ENCODE measurements around the gene DDX39B.

Gene DDX39B

DNA sequence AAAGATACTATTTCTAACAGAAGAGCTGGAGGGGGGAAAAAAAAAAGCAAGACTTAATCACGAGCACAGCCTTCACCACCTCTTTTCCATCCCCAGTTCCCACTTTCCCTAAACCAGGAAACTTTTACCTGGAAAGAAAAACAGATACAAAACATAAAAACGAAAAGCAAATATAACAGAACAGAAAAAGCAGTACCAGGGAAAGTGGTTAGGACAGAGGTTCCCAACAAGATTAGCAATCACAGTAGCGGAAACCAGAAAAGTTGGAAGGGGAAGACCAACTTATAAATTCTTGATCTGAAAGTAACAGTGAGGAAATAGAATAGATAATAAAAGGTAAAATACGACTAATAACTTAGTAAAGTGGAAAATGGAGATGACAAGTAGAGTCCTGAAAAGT is 1.2 kb downstream of the DDX39B start:
- peak overlapping the region; percentile 91 for H3K4me3 ChIP-seq (ENCODE audit: low read length)
- no peak for DNase-seq (ENCODE audit: low read depth)
- TF ChIP-seq, protein P1, sequence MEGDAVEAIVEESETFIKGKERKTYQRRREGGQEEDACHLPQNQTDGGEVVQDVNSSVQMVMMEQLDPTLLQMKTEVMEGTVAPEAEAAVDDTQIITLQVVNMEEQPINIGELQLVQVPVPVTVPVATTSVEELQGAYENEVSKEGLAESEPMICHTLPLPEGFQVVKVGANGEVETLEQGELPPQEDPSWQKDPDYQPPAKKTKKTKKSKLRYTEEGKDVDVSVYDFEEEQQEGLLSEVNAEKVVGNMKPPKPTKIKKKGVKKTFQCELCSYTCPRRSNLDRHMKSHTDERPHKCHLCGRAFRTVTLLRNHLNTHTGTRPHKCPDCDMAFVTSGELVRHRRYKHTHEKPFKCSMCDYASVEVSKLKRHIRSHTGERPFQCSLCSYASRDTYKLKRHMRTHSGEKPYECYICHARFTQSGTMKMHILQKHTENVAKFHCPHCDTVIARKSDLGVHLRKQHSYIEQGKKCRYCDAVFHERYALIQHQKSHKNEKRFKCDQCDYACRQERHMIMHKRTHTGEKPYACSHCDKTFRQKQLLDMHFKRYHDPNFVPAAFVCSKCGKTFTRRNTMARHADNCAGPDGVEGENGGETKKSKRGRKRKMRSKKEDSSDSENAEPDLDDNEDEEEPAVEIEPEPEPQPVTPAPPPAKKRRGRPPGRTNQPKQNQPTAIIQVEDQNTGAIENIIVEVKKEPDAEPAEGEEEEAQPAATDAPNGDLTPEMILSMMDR (IDR thresholded peaks at IDR 0.05; ENCODE audit: insufficient read depth, low read depth, low read length, missing control alignments): no peak

DNA sequence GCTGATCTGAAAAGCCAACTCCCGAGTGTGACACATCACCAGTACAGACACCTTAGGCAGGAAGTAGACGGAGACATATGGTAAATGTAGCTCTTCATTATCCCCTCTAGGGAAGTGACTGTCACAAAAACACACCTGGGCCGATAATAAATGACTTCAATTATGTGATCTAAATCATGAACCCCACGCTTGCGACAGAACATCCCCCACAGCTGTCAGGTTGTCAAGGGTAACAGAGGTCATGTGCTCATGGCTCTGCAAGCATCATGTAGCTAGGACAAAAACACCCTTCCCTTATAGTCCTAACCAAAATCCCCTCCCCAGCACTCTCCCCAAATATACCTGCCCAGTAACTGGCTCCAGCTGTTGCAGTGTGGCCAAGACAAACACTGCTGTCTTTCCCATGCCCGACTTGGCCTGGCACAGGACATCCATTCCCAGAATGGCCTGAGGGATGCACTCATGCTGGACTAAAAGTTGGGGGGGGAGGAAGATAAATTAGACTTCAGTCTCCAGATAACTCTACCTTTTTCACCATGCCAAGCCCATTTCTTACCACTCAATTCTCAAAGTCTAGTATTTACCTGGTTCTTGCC is 2.9 kb downstream of the DDX39B start:
- no peak for DNase-seq (ENCODE audit: low read depth)

DNA sequence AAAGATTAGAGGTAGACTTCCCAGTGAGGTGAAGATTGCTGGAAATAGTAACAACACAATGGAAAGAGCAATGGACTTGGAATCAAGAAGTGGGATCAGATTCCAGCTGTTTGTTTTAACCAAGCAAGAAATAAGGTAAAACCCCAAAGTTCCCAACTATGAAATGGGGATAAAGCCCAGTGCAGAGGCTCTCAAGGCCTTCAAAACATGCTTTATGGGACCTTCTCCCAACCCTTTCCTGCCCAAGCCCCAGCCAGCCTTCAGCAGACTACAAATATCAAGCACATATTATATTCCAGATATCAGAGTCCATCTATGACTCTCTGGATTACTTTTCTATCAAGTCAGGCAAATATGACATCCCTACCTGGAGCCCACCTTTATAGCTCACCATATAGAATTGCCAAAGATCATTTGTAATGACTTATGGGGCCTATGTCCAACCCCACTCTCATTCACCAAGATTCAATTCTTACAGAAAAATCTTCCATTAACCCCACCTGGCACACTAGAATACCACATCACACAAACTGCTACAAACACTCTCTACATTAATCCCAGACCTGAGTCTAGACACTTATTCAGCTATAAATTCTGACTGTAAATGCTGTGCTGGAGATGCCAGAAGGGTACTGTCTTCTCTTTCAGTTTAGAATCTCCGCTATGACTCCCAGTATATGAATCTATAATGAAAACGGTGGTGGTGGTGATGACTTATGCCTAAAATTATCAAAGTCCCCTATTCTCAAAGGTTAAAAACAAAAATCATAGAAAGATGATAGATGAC is 6.1 kb downstream of the DDX39B start:
- no peak overlapping the region for H3K4me3 ChIP-seq (ENCODE audit: low read length)
- no peak for DNase-seq (ENCODE audit: low read depth)
- TF ChIP-seq, protein P1 (IDR thresholded peaks at IDR 0.05; ENCODE audit: insufficient read depth, low read depth, low read length, missing control alignments): no peak

More for the DNA sequence above, 2.9 kb downstream of the DDX39B start:
- TF ChIP-seq, protein P1 (IDR thresholded peaks at IDR 0.05; ENCODE audit: insufficient read depth, low read depth, low read length, missing control alignments): no peak
- peak overlapping the region; percentile 91 for H3K4me3 ChIP-seq (ENCODE audit: low read length)

DNA sequence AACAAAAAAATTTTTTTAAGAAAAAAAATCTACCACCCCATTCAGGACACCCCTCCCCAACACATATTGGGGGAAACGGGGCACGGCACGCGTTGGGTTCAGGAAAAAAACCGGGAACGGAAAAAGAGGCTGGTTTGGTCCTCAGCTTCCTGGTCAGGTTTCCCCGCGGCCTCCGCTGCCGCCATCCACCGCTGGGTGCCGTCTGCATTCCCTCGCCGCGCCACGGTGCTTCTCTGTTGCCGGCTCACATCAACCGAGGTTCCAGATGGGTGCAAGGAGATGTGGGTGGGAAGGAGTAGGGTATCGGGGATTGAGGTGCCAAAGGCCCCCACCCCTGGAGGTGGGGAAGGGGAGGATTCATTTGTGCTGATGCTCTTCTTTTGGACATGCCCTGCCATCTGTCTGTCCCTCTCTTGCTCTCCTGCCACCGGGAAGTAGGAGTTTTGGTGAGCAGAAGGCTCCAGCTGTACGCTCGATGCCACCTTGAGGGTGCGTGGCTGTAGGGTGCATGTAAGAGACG is 7.2 kb downstream of the DDX39B start:
- H3K4me3 ChIP-seq (ENCODE audit: low read length): no peak overlapping the region
- no peak for DNase-seq (ENCODE audit: low read depth)
- TF ChIP-seq, protein P1 (IDR thresholded peaks at IDR 0.05; ENCODE audit: insufficient read depth, low read depth, low read length, missing control alignments): no peak

DNA sequence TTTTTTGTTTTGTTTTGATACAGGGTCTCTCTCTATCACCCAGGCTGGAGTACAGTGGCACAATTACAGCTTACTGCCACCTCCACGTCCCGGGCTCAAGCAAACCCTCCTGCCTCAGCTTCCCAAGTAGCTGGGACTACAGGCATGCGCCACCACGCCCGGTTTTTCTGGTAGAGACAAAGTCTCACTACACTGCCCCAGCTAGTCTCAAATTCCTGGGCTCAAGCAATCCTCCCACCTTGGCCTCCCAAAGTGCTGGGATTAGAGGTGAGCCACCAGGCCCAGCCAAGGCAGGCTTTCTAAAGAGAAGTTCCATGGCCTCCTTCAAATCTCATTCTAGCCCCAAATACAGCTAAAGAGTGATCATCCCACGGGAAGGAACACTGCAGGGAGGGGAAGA is 7.8 kb downstream of the DDX39B start:
- DNase-seq (ENCODE audit: low read depth): no peak
- TF ChIP-seq, protein P1 (IDR thresholded peaks at IDR 0.05; ENCODE audit: insufficient read depth, low read depth, low read length, missing control alignments): no peak
- H3K4me3 ChIP-seq (ENCODE audit: low read length): no peak overlapping the region

DNA sequence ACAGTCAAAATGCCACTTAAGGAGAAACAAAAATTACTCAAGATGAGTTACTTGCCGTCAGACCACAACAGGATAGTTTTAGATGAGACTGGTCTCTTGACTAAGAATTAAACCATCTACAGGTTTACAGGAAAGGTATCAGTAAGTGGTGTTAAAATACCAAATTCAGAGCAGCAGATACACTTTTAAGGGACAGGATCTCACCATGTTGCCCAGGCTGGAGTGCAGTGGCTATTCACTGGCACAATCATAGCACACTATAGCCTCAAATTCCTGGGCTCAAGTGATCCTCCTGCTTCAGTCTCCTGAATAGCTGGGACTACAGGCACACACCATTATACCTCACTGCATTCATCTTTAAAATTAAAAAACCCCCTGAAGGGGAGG is 8.4 kb downstream of the DDX39B start:
- no peak overlapping the region for H3K4me3 ChIP-seq (ENCODE audit: low read length)
- TF ChIP-seq, protein P1 (IDR thresholded peaks at IDR 0.05; ENCODE audit: insufficient read depth, low read depth, low read length, missing control alignments): no peak
- no peak for DNase-seq (ENCODE audit: low read depth)
